HG03139 (cell line): Measurements from ENCODE around the gene COPS9.

Experiments used
- ATAC-seq: cut with Tn5 transposase; IDR thresholded peaks from one replicate; pipeline ENCODE4 v1.9.1; 2021; ENCODE audit not compliant: unreplicated experiment

Gene COPS9

DNA sequence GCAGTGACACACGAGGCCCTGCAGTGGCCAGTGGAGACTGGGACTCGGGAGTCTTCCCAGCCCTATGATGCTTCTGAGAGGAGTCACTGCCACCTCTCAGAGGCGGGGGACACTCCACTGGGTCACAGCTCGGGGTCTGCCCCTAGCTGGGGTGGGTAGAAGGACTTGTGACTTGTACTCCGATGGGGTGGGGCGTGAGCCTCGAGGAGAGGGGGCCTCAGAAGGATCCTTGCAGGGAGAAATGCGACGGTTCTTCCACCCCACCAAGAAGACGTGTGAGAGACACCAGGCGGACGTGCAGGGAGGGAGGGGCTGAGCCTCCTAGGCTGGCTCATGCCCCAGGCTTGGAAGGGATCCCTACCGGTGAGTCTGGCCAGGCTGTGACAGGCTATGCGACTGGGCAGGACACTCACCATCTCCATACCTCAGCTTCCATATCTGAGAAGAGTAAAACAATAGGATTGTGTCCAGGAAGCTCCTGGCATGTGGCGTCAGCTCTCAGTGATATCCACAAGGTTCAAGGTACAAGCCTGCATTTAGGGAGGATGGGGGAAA, 15.4 kb upstream of the COPS9 start:
- no peak for ATAC-seq

DNA sequence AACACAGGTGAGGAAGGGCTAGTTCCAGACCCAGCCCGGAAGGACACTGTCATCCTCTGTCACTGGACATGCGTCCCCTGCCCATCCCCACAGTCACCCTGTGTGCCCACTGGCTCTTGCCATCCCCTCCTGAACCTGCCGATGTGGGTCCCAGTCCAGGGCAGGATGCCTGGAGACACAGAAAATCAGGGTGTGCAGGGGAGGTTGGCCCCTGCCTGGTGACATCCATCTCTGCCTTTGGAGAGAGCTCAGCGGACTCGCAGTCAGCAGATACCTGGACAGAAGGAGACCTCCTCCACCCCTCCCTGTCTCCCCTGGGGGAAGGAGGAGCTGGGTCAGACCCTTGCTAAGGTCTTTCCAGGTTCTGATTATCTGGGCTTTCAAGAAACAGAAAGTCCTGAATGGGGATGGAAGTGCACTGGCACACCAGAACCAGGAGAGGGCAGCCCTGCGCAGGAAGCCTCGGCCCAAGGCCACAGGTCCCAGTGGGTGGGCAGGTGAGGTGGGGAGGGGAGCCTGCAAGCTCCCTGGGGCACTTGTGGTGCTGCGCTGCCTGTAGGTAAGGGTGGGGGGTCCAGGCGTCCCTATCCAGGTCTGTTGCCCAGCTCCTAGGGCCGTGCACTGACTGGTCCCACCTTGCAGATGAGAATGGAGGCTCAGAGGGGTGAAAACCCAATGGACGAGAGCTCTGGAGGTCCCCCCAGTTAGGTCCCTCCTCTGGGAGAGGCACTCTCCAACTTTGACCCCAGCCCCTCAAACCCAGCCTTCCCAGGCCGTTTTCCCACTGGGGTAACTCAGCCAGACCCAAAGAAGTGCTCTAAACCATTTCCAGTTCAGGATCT, 14.1 kb upstream of the COPS9 start:
- no peak for ATAC-seq

DNA sequence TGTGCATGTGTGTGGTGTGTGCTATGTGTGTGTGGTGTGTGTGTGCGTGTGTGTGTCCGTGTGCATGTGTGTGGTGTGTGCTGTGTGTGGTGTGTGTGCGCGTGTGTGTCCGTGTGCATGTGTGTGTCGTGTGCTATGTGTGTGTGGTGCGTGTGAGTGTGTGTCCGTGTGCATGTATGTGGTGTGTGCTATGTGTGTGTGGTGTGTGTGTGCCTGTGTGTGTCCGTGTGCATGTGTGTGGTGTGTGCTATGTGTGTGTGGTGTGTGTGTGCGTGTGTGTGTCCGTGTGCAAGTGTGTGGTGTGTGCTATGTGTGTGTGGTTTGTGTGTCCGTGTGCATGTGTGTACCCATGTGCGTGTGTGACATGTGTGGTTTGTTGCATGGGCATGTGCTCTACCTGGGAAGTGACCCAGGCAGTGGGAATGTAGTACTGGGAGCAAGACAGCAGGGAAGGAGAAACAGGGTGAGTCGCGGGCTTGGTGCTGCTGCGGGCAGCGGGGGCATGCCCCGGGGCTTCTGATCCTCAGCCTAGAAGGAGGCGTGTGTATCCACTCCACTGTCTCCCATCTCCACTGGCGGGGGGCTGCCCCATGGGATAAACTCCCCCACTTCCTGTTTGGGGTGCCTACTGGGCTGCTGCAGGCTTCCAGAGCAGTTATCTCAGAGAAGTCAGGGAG, 11.9 kb upstream of the COPS9 start:
- no peak for ATAC-seq

DNA sequence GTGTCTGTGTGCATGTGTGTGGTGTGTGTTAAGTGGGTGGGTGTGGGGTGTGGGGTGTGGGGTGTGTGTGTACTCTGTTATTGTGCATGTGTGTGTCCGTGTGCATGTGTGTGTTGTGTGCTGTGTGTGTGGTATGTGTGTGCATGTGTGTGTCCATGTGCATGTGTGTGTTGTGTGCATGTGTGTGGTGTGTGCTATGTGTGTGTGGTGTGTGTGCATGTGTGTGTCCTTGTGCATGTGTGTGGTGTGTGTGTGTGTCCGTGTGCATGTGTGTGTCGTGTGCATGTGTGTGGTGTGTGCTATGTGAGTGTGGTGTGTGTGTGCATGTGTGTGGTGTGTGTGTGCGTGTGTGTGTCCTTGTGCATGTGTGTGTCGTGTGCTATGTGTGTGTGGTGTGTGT, 11.3 kb upstream of the COPS9 start:
- ATAC-seq, result no peak

DNA sequence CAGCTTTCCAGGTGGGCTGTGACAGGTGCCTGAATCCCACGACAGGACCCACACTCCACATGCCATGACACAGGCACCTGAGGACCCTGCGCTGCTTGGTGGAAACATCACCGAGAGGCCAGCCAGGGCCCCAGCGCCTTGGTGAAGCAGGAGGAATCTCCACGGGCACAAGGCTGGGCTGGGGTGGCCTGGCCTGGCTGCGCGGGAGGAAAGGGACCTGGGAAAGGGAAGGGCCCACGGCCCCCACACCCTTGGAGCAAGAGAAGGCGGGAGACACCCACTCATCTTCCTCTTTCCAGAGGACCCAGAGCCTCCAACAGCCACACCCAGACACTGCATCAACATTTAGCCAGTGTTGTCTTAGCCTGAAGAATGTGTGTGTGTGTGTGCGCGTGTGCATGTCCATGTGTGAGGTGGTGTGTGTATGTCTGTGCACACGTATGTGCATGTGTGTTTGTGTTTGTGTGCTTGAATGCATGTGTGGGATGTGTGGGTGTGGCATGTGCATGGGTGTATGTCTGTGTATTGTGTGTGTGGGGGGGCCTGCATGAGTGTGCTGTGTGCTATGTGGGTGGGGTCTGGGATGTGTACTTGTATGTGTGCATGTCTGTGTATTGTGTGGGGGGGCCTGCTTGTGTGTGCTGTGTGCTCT, 10.6 kb upstream of the COPS9 start:
- ATAC-seq, result no peak

DNA sequence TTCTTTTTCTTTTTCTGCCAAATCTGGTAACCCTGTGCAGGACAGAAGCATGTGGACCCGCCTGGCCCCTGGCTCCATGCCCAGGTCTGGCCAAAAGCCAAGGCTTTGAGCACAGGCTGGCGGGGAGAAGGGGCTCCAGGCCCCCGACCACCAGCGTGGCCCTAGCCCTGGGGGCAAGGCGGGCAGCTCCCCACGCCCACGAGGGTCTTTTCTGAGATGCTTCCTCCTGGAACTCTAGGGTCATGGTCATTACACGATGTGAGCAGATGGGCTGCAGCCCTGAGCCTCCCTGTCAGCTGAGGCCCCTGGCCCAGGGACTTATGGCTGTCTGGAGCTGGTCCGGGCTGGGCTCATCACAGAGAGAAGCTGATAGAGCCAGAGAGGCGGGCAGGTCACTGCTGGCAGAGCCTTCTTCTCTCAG, 10.0 kb upstream of the COPS9 start:
- ATAC-seq, result no peak

DNA sequence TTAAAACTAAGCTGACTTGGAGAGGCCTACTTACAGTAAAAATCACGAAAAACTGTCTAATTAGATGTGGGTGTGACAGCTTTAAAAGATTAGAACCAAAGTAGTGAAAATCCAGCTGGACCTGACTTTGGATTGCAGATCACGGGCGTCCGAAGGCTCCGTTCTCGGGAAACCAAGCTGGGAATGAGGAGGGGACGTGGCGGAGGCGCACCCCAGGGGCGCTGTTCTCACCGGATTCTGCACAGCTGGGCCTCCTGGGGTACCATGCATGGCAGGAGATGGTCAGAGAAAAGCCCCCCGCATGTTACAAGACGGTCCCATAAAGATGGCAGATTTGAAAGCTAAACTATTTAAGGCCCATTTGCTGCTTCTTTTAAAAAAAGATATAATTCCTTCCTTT, 9.4 kb upstream of the COPS9 start:
- ATAC-seq, result no peak

DNA sequence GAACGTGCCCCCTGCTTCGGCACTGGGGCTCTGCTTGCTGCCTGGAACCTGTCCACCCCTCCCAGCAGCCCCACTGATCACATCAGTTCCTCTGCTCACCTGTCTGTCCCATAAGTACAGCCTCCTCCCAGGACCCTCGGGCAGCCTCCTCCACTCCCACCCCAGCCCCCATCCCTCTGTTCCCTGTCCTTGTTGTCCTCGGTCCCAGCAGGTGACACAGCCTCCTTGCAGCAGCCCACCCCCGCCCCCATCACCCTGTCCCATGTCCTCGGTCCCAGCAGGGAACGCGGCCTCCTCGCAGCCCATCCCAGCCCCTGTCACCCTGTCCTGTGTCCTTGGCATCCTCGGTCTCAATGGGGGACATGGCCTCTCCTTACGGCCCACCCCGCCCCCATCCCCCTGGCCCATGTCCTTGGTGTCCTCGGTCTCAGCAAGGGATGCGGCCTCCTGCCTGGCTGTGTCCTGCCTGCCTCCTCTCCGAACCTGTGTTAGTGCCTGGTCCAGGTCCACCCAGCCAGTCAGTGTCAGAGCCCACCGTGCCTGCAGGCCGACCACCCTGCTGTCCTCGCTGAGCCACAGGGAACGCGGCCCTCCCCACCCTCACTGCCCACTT, 8.7 kb upstream of the COPS9 start:
- ATAC-seq, result no peak

DNA sequence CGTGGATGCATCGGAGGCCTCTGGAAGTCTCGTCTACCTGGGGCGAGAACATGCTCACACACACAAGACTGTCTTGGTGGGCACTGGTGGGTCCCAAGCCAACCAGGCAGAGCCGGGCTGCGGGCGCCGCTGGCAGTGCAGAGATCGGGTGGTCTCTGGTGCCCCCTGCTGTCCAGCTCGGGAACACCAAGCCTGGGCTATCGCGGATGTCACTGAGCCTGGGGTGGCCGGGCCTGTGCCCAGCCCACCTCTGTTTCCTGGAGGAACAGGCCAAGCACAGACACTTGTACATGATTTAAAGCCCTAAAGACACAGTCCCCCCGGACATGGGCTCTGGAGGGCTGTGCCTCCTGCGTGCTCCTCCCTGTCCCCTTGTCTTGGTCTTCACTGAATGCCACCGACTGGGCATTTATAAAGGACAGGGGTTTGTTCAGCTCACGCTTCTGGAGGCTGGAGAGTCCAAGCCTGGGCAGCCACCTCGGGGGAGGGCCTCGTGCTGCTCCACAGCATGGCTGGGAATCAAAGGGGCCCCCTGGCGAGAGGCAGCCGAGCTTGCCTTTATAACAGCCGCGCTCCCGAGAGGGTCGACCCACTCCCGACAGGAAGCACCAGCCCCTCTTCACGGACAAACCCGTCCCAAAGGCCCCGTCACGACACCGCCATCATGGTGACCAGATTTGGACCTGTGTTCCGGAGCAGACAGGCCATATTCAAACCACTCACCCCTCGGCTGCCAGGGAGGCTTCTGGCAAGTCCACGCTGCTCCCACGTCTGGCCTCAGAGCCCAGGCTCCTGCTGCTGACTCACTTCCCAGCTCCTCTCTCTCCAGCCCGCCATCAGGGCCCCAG, 7.9 kb upstream of the COPS9 start:
- ATAC-seq, result no peak

DNA sequence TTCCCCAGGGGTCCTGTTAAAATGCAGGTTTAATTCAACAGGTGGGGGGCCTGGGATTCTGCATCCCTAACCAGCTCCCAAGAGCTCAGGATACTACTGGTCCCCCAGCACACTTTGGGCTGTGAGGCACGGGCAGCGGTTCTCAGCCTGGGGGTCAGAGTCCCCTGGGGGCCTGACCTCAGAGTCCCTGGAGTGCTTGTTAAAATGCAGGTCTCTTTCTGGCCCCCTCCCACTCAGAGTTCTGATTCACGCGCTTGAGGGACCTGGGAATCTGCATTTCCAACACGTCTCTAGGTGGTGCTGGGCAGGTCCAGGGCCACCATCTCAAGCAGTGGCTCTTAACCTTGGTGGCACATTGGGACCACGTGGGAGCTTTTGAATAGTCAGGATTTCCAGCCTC, 7.2 kb upstream of the COPS9 start:
- ATAC-seq, result no peak

DNA sequence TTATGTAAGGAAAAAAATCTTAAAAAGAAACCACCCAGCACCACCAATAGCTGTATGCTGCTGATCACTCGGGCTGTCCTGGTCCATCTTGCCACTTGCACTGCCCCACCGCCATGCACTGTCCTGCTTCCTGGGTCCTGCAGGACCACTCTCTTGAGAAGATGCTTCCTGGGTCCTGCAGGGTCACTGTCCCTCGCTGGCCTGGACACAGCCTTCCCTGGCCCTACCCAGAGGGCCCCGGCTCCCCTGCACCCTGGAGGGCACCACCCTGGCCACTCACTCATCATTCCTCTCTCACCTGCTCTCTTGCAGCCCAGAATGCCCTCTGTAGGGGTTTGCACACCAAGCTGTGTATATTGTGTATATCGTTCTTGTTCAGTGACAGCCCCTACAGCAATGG, 6.8 kb upstream of the COPS9 start:
- ATAC-seq, result no peak

DNA sequence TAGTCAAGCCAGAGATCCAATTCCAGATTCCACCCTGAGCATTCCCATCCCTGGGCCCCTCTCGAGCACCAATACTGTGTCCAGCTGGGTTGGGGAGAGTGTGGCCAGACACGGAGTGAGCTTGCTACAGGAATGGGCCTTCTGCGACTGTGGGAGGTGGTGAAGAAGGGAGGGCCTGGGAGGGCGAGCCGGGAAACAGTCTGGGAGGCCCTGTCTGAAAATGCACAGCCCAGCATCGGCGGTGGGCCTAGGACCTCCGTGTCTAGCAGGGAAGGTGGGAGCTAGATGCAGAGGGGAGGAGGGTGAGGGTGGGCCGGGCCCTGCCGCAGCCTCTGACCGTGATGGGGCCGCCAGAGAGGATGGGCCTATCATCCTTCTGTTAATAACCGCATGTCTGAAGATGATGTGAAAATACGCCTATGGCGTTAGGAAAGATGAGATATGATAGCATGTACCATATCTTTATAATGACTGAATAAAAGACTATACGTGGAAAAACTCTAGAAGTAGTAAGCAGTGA, 6.2 kb upstream of the COPS9 start:
- ATAC-seq, result no peak

DNA sequence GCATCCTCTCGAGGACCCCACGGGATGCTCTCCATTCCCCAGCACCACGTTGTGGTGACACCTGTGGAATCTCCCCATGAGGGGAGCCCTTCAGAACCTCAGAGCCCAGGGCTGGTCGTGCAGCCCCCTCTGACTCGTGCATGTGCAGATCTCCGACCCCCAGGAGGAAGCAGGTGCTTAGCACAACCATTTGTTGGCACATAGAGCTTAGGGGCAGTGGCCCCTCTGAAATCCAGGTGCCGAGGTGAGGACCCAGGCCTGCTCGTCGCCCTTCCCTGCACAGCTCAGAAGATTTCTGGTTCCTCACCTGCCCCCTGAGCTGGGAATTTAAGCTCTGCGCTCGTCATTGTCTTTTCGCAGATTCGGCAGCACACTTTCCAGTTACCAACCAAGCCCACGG, 5.6 kb upstream of the COPS9 start:
- no peak for ATAC-seq

DNA sequence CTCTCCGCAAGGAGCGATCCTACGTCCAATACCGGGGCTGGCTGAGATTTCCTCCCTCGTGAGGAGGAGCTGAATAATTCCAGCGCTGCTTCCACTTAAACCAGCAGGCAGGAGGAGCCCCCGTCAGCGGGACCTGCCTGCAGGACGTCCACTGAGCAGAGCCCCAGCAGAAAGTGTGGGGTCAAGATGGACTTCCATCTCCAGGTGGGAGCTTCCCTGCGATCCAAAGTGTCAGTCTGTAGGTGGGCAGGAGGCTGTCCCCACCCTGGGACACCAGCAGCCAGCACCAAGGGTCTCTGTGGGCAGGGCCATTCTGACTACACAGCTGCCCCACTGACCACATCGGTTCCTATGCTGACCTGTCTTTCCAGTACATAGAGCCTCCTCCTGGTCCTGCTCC, 4.8 kb upstream of the COPS9 start:
- no peak for ATAC-seq

DNA sequence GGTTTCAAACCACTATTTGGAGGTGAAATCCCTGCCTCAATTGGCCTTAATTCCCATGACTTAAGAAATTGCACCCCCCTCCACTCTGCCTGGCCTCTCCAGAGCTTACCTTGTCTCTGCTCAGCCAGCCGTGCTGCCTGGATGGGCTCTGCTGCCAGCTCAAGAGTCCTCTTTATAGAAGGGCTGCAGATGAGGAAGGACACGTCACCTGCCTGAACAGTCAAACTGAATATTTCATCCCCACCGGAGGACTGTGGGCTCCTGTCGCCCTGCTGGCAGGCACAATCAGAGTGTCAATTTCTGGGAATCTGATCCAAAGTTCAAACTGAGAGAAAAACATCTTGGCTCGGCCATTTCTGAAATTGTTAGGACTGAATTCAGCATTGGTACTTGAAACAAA, 4.4 kb upstream of the COPS9 start, which contains the start of gene OTOS:
Gene OTOS (minus strand): TSS at position 148 of the 400 bp plus-strand sequence. CDS start 332 bp downstream, outside the sequence.
- ATAC-seq, result no peak

DNA sequence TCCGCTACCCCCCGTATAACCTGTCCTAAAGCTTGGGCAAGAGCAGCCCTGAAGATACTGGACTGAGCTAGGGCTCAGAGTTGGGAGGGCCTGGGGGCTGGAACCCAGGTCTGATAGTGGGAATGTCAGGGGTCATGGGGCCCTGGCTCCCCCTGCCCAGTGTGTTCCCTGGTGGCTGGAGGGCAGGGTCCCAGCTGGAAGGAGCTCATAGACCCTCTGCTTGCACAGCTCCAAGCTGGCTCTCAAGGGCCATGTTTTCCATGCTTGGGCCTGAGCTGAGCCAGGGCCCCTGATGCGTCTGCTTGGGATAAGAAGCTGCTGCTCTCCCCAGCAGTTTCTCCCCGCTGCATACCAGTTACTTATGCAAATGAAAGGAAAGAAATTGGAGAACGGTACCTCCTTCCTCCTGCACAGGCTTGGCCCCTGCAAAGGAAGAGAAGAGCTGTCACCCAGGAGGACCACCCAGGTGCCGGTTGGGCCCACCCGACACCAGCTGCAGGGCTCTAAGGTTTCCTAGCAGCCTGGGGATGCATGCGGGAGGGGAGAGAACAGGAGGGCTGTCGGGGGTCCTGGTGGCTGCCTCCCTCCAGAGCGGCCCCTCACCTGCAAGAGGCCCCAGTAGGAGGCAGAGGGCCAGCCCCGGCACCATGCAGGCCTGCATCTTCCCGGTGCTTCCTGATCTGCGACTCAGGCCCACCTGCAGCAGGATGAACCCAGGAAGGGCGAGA, 3.7 kb upstream of the COPS9 start:
- no peak for ATAC-seq

DNA sequence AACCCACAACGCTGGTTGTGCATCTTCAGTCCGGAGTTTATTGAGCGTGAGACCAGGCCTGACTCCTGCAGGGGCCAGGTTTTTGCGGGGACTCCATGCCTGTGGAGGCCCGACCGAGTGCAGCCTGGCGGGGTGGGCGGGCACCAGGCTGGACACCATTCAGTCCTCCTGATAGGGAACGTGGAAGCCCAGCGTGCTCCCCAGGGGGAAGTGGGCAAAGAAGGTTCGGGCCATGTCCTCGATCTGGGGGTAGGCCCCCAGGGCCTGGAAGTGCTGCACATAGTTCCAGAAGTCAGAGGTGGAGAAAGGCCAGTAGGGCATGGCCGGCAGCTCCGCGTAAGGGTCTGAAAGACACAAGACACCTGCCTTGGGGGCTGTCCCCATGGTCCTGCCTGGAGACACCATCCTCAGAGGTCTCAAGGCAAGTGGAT, 2.9 kb upstream of the COPS9 start:
- ATAC-seq, result no peak

DNA sequence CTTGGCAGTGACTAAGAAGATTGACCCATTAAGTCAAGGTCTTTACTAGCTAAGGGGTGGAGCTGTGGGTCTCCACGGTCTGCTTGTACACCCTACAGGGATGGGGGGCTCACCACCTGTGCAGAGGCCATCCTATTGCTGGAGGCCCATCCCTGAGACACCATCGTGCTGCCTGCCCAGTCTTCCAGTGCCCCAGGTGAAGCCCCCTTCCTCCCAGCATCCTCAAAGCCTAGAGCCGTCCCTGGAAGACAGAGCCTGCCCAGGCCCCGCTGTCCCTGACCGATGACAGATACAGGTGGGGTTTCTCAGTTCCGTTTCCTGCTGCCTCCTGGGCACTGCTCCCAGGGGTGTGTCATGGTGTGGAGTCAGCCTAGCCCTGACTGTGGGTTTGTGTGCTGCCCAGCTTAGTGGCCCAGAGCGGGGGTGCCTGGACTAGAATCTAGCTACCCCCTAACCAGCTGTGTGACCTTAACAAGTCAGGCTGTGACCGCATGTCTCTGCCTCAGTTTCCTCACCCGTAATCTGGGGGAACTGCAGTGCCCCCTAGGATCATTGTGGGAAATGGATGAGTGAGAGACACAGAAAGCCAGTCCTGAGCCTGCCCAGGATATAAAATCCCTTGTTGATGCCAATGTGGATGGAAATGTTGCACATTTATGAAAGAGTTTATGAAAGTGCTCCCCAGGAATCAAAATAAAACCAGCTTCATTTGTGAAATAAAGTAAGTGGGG, 2.3 kb upstream of the COPS9 start:
- no peak for ATAC-seq
